Caco-2 (cell line): ENCODE measurements around the gene NUP85. TPM values are rescaled to one million over a fixed set of nuclear protein-coding genes. Genes with fewer than 3 reads are reported as not detected.

Experiments used
- BruUV-seq: library from RNA; stranded (reverse); fragments of 400-500 nt; replicated peaks from 2 replicates; lab custom pipeline; 2021; lab: Mats Ljungman, UMichigan
- CTCF ChIA-PET: fragments of 300-600 bp; sonication (Branson Sonifier 250); formaldehyde crosslinking; loops from one replicate; lab custom pipeline; 2022; ENCODE audit warnings: antibody characterized with exemption; lab: Charles Lee
- POLR2A ChIA-PET: fragments of 300-600 bp; sonication (Branson Sonifier 250); formaldehyde crosslinking; loops from one replicate; lab custom pipeline; 2022; ENCODE audit warnings: antibody characterized with exemption; lab: Charles Lee
- DNase-seq, 2 experiments: peaks; one replicate each; pipeline versions ENCODE4 v3.0.0 to v3.0.0-alpha.2; 2020 to 2022
- H3K27me3 ChIP-seq: replicated peaks from 2 replicates; pipeline ENCODE4 v1.6.0; 2011; ENCODE audit warnings: low read length; ENCODE audit not compliant: control insufficient read depth, insufficient read depth
- H3K36me3 ChIP-seq: 2 replicates; pipeline ENCODE4 v1.5.1; 2011; ENCODE audit warnings: low read length; ENCODE audit not compliant: control insufficient read depth, insufficient read depth
- H3K4me1 ChIP-seq: fragments of 250-450 bp; sonication (Bioruptor Pico); 2 replicates; pipeline ENCODE4 v1.5.1; 2020; ENCODE audit warnings: mild to moderate bottlenecking
- H3K4me3 ChIP-seq: 2 replicates; pipeline ENCODE4 v1.5.1; 2011; ENCODE audit warnings: low read depth, mild to moderate bottlenecking, control low read depth, low read length
- H3K9me3 ChIP-seq: fragments of 250-450 bp; sonication (Bioruptor Pico); 2 replicates; pipeline ENCODE4 v1.5.1; 2020; ENCODE audit warnings: mild to moderate bottlenecking, moderate library complexity
- H3K27ac Mint-ChIP-seq: one replicate; pipeline ENCODE4 v1.8.0; 2022; ENCODE audit warnings: mixed read lengths; ENCODE audit not compliant: unreplicated experiment
- H3K27me3 Mint-ChIP-seq: one replicate; pipeline ENCODE4 v1.8.0; 2022; ENCODE audit warnings: mixed read lengths; ENCODE audit not compliant: insufficient read depth, unreplicated experiment
- H3K36me3 Mint-ChIP-seq: one replicate; pipeline ENCODE4 v1.8.0; 2022; ENCODE audit warnings: mild to moderate bottlenecking, mixed read lengths; ENCODE audit not compliant: insufficient read depth, unreplicated experiment
- H3K4me1 Mint-ChIP-seq: one replicate; pipeline ENCODE4 v1.8.0; 2022; ENCODE audit warnings: low read depth, mixed read lengths; ENCODE audit not compliant: unreplicated experiment
- H3K4me3 Mint-ChIP-seq: one replicate; pipeline ENCODE4 v1.8.0; 2022; ENCODE audit warnings: mild to moderate bottlenecking, moderate library complexity, mixed read lengths; ENCODE audit not compliant: unreplicated experiment
- H3K9me3 Mint-ChIP-seq: one replicate; pipeline ENCODE4 v1.8.0; 2022; ENCODE audit warnings: mixed read lengths; ENCODE audit not compliant: unreplicated experiment
- intact Hi-C: fragments of 100-400 bp; cut with micrococcal nuclease; formaldehyde crosslinking; loops from one replicate; pipeline ENCODE4 v1.10.0; 2022; ENCODE audit not compliant: unreplicated experiment
- total RNA-seq: library from RNA; stranded (reverse); gene quantifications from 2 replicates; pipeline ENCODE4 v1.2.3, GENCODE V29; 2022
- TF ChIP-seq, protein P1 (sequence below), 2 experiments: fragments of 200-600 bp in 1 of 2; IDR thresholded peaks; 1 replicate in 1 of 2; 2 replicates in 1 of 2; pipeline versions ENCODE4 v1.5.1 to v1.8.0; 2011 to 2022; ENCODE audit warnings: antibody characterized with exemption in 1 of 2, control low read depth in 1 of 2, inconsistent platforms in 1 of 2, low read depth in 1 of 2, low read length in 1 of 2, mild to moderate bottlenecking in 1 of 2, moderate library complexity in 1 of 2; ENCODE audit not compliant: insufficient read depth in 1 of 2, severe bottlenecking in 1 of 2, unreplicated experiment in 1 of 2

NUP85 gene
- total RNA-seq, 1 experiment from 2014 or later, result 119 TPM

DNA sequence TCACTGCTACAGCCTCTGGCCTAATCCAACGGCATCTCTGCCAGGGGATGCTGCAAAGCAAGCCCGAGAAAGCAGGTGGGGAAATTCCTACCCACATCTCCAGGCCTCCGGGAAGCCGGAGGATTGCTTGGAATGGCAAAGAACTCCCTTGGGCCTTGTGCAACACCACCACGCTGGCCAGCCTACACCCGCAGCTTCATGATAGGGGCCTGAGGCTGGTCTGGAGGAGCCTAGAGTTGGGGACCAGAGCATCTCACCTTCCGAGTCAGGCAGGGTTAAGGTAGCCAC lies 35.6 kb downstream of the NUP85 start:
- BruUV-seq, result TSS peak; percentile 6
- H3K4me1 ChIP-seq, result peaks cover 16% of the 10 kb centered on the region
- H3K4me3 Mint-ChIP-seq, result no peak overlapping the region
- TF ChIP-seq, protein P1, sequence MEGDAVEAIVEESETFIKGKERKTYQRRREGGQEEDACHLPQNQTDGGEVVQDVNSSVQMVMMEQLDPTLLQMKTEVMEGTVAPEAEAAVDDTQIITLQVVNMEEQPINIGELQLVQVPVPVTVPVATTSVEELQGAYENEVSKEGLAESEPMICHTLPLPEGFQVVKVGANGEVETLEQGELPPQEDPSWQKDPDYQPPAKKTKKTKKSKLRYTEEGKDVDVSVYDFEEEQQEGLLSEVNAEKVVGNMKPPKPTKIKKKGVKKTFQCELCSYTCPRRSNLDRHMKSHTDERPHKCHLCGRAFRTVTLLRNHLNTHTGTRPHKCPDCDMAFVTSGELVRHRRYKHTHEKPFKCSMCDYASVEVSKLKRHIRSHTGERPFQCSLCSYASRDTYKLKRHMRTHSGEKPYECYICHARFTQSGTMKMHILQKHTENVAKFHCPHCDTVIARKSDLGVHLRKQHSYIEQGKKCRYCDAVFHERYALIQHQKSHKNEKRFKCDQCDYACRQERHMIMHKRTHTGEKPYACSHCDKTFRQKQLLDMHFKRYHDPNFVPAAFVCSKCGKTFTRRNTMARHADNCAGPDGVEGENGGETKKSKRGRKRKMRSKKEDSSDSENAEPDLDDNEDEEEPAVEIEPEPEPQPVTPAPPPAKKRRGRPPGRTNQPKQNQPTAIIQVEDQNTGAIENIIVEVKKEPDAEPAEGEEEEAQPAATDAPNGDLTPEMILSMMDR (IDR thresholded peaks at IDR 0.05; ENCODE audit: insufficient read depth in 1 of 2, low read depth in 1 of 2, low read length in 1 of 2, severe bottlenecking in 1 of 2, unreplicated experiment in 1 of 2), result no peak
- intact Hi-C loops, result no loop called here
- H3K27me3 Mint-ChIP-seq, result no peaks in the 10 kb centered on the region
- no peaks in the 10 kb centered on the region for H3K27me3 ChIP-seq
- H3K36me3 Mint-ChIP-seq, result peaks cover 81% of the 10 kb centered on the region
- POLR2A ChIA-PET, result interaction anchor here (0.5 kb wide), 1 partner anchor 165 kb away, joined by 3 read pairs; the partner anchor contains the start of gene GRB2
- peaks cover 19% of the 10 kb centered on the region for H3K4me1 Mint-ChIP-seq
- no peaks in the 10 kb centered on the region for H3K9me3 ChIP-seq
- no peak overlapping the region for H3K4me3 ChIP-seq
- DNase-seq, result no peak
- H3K27ac Mint-ChIP-seq, result peak overlapping the region; percentile 51
- peaks cover 9% of the 10 kb centered on the region for H3K36me3 ChIP-seq
- CTCF ChIA-PET, result interaction anchor here (1.3 to 2.7 kb wide), 5 partner anchors 11 to 127 kb away, joined by 4 to 33 read pairs (median 7); partner anchors contain the start of genes MIF4GD and NUP85
- H3K9me3 Mint-ChIP-seq, result no peaks in the 10 kb centered on the region

GRCh38 chr17:75241502-75241901 lies 36.0 kb downstream of the NUP85 start:
- DNase-seq, result no peak
- H3K36me3 ChIP-seq, result peaks cover 10% of the 10 kb centered on the region
- Mint-ChIP-seq H3K27me3 (no peaks in the 10 kb centered on the region), H3K9me3 (no peaks in the 10 kb centered on the region), H3K27ac (no peak overlapping the region), H3K36me3 (peaks cover 77% of the 10 kb centered on the region), H3K4me3 (no peak overlapping the region), H3K4me1 (peaks cover 19% of the 10 kb centered on the region)
- peaks cover 16% of the 10 kb centered on the region for H3K4me1 ChIP-seq
- BruUV-seq, result no TSS peak
- intact Hi-C loops, result no loop called here
- H3K4me3 ChIP-seq, result no peak overlapping the region
- ChIA-PET CTCF (interaction anchor here (0.8 kb wide), 1 partner anchor 30 kb away, joined by 3 read pairs; the partner anchor contains the start of gene MIF4GD), POLR2A (no interaction called here)
- no peaks in the 10 kb centered on the region for H3K9me3 ChIP-seq
- no peaks in the 10 kb centered on the region for H3K27me3 ChIP-seq
- TF ChIP-seq, protein P1 (IDR thresholded peaks at IDR 0.05; ENCODE audit: insufficient read depth in 1 of 2, low read depth in 1 of 2, low read length in 1 of 2, severe bottlenecking in 1 of 2, unreplicated experiment in 1 of 2), result no peak

GRCh38 chr17:75241996-75242460 lies 36.5 kb downstream of the NUP85 start:
- Histone ChIP-seq H3K36me3 (peaks cover 10% of the 10 kb centered on the region), H3K4me3 (no peak overlapping the region), H3K27me3 (no peaks in the 10 kb centered on the region), H3K4me1 (peaks cover 16% of the 10 kb centered on the region), H3K9me3 (no peaks in the 10 kb centered on the region)
- no peaks in the 10 kb centered on the region for H3K9me3 Mint-ChIP-seq
- intact Hi-C loops, result no loop called here
- no peak overlapping the region for H3K4me3 Mint-ChIP-seq
- H3K36me3 Mint-ChIP-seq, result peaks cover 76% of the 10 kb centered on the region
- no peaks in the 10 kb centered on the region for H3K27me3 Mint-ChIP-seq
- ChIA-PET POLR2A (interaction anchor here (0.6 kb wide), 1 partner anchor 215 kb away, joined by 3 read pairs; no protein-coding TSS in a partner anchor), CTCF (interaction anchor here (0.8 kb wide), 1 partner anchor 29 kb away, joined by 3 read pairs; the partner anchor contains the start of gene MIF4GD)
- TF ChIP-seq, protein P1 (IDR thresholded peaks at IDR 0.05; ENCODE audit: insufficient read depth in 1 of 2, low read depth in 1 of 2, low read length in 1 of 2, severe bottlenecking in 1 of 2, unreplicated experiment in 1 of 2), result no peak
- DNase-seq, result no peak
- no TSS peak for BruUV-seq
- H3K4me1 Mint-ChIP-seq, result peaks cover 19% of the 10 kb centered on the region
- no peak overlapping the region for H3K27ac Mint-ChIP-seq
